OCI-LY1 (cell line): ENCODE results near the gene REXO1.

Experiments used
- EZH2 ChIP-seq: fragments of 200-600 bp; sonication (generic), shearing (Covaris generic); IDR thresholded peaks from 2 replicates; pipeline ENCODE4 v1.8.0; 2017; ENCODE audit warnings: borderline replicate concordance, mixed run types, mild to moderate bottlenecking, antibody characterized with exemption, low read length, moderate library complexity, mixed read lengths
- TF ChIP-seq, protein P1 (sequence below): fragments of 200-600 bp; sonication (generic), shearing (Covaris generic); IDR thresholded peaks from 2 replicates; pipeline ENCODE4 v1.5.1; 2017; ENCODE audit warnings: mild to moderate bottlenecking, antibody characterized with exemption, low read length, moderate library complexity, mixed read lengths

DNA sequence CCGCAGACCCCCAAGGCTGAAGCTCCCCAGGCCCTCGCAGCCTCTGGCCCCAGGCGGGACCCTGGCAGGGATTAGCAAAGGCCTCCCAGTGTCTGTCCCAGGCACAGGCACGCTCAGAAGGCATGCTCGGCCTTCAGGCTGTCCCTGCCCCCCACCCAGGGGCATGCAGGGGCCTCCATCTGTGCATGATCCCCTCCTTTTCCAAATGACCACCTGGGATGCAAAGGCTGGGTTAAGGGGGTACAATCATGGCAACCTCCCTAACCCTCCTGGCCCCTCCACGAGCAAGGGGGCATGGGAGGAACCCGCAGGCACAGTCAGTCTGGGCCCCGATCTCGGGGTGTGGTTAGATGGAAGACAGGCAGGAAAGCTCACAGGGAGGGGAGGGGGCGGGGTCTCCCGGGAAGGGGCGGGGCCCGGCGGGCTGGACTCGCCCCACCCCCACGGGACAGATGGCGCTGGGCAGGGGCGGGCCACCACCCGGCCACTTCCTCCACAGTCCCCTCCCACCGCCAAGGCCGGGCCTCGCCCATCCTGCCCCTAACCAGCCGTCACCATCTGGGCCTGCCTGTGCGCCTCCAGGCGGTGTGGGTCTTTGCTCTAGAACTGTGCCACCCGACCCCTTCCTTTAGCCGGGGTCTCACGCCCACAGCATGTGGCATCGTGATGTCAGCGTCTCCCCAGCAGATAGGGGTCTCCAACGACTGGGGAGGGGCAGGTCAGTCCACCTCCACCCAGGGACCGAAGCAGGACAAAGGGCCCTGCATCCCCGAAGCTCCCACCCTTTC lies 7.0 kb upstream of the REXO1 start:
- TF ChIP-seq, protein P1, sequence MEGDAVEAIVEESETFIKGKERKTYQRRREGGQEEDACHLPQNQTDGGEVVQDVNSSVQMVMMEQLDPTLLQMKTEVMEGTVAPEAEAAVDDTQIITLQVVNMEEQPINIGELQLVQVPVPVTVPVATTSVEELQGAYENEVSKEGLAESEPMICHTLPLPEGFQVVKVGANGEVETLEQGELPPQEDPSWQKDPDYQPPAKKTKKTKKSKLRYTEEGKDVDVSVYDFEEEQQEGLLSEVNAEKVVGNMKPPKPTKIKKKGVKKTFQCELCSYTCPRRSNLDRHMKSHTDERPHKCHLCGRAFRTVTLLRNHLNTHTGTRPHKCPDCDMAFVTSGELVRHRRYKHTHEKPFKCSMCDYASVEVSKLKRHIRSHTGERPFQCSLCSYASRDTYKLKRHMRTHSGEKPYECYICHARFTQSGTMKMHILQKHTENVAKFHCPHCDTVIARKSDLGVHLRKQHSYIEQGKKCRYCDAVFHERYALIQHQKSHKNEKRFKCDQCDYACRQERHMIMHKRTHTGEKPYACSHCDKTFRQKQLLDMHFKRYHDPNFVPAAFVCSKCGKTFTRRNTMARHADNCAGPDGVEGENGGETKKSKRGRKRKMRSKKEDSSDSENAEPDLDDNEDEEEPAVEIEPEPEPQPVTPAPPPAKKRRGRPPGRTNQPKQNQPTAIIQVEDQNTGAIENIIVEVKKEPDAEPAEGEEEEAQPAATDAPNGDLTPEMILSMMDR = no peak
- no peak for TF ChIP-seq EZH2
